OCI-LY3 (cell line): ENCODE results near the gene DDX31.

Source experiments
- H2AFZ ChIP-seq: fragments of 200-600, 300-600 bp; shearing (Covaris generic); 2 replicates; pipeline ENCODE4 v1.6.0; 2014; ENCODE audit warnings: antibody characterized with exemption, low read depth, low read length
- H3K27ac ChIP-seq: fragments of 200-600, 300-600 bp; sonication (generic); 2 replicates; pipeline ENCODE4 v1.5.1; 2014; ENCODE audit warnings: mild to moderate bottlenecking, low read length, moderate library complexity, mixed read lengths
- H3K27me3 ChIP-seq: fragments of 200-600, 300-600 bp; sonication (generic); 2 replicates; pipeline ENCODE4 v1.6.1; 2014; ENCODE audit warnings: low read depth, low read length, mixed read lengths
- H3K36me3 ChIP-seq: fragments of 200-600, 300-600 bp; sonication (generic); replicated peaks from 2 replicates; pipeline ENCODE3; 2014; ENCODE audit warnings: low read depth, low read length, mixed read lengths
- H3K4me1 ChIP-seq: fragments of 300-600, 200-600 bp; sonication (generic); 2 replicates; pipeline ENCODE4 v1.6.1; 2014; ENCODE audit warnings: low read length, mixed read lengths
- H3K4me2 ChIP-seq: fragments of 200-600, 300-600 bp; sonication (generic); 2 replicates; pipeline ENCODE4 v1.6.1; 2014; ENCODE audit warnings: low read length, mixed read lengths
- H3K4me3 ChIP-seq: fragments of 300-600, 200-600 bp; sonication (generic); 2 replicates; pipeline ENCODE4 v1.5.1; 2014; ENCODE audit warnings: antibody characterized with exemption, mild to moderate bottlenecking, low read length, moderate library complexity
- H3K79me2 ChIP-seq: fragments of 300-600, 200-600 bp; shearing (Covaris generic); 2 replicates; pipeline ENCODE4 v1.6.1; 2014; ENCODE audit warnings: mild to moderate bottlenecking, low read length, mixed read lengths
- H3K9ac ChIP-seq: fragments of 300-600, 200-600 bp; shearing (Covaris generic); 2 replicates; pipeline ENCODE4 v1.6.0; 2014; ENCODE audit warnings: mild to moderate bottlenecking, low read length, moderate library complexity
- H3K9me3 ChIP-seq: fragments of 200-600, 300-600 bp; shearing (Covaris generic); 2 replicates; pipeline ENCODE4 v1.6.1; 2014; ENCODE audit warnings: low read length, mixed read lengths; ENCODE audit not compliant: insufficient read depth
- H4K20me1 ChIP-seq: fragments of 200-600, 300-600 bp; sonication (generic); 2 replicates; pipeline ENCODE4 v1.6.1; 2016; ENCODE audit warnings: low read length, mixed read lengths; ENCODE audit not compliant: insufficient read depth
- EZH2phosphoT487 ChIP-seq: fragments of 200-600 bp; shearing (Covaris generic); IDR thresholded peaks from 2 replicates; pipeline ENCODE4 v1.6.1; 2018; ENCODE audit warnings: antibody characterized with exemption, mixed run types, low read depth
- TF ChIP-seq, protein P1 (sequence below): fragments of 200-600, 300-600 bp; sonication (generic); IDR thresholded peaks from 2 replicates; pipeline ENCODE4 v1.5.1; 2014; ENCODE audit warnings: antibody characterized with exemption, low read length, low read depth

Gene DDX31

DNA sequence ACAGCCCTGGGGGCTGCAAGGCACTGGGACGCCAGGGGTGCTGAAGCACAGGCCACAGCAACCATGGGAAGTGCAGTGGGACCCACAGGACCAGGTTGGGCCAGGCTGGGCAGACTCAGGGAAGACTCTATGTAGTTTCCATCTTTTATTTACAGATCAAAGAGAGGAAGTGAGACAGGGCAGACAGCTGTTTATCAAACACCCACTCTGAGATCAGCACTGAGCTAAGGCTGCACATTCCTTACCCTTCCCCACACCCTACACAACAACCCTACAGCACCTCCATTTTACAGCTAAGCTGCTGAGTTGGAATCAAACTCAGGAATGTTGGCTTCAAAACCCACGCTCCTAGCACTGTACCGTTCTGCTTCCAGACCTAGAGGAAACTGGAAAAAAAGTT is 67.6 kb downstream of the DDX31 start:
- no peak overlapping the region for H3K4me3 ChIP-seq
- peaks cover 37% of the 10 kb centered on the region for H3K36me3 ChIP-seq
- H2AFZ ChIP-seq, result no peak overlapping the region
- H3K4me1 ChIP-seq, result no peaks in the 10 kb centered on the region
- H3K27me3 ChIP-seq, result no peaks in the 10 kb centered on the region
- H4K20me1 ChIP-seq, result no peaks in the 10 kb centered on the region
- no peak for TF ChIP-seq EZH2phosphoT487
- TF ChIP-seq, protein P1, sequence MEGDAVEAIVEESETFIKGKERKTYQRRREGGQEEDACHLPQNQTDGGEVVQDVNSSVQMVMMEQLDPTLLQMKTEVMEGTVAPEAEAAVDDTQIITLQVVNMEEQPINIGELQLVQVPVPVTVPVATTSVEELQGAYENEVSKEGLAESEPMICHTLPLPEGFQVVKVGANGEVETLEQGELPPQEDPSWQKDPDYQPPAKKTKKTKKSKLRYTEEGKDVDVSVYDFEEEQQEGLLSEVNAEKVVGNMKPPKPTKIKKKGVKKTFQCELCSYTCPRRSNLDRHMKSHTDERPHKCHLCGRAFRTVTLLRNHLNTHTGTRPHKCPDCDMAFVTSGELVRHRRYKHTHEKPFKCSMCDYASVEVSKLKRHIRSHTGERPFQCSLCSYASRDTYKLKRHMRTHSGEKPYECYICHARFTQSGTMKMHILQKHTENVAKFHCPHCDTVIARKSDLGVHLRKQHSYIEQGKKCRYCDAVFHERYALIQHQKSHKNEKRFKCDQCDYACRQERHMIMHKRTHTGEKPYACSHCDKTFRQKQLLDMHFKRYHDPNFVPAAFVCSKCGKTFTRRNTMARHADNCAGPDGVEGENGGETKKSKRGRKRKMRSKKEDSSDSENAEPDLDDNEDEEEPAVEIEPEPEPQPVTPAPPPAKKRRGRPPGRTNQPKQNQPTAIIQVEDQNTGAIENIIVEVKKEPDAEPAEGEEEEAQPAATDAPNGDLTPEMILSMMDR, result no peak
- no peak overlapping the region for H3K27ac ChIP-seq
- no peaks in the 10 kb centered on the region for H3K9me3 ChIP-seq
- H3K79me2 ChIP-seq, result no peaks in the 10 kb centered on the region
- H3K9ac ChIP-seq, result no peak overlapping the region
- H3K4me2 ChIP-seq, result no peak overlapping the region

DNA sequence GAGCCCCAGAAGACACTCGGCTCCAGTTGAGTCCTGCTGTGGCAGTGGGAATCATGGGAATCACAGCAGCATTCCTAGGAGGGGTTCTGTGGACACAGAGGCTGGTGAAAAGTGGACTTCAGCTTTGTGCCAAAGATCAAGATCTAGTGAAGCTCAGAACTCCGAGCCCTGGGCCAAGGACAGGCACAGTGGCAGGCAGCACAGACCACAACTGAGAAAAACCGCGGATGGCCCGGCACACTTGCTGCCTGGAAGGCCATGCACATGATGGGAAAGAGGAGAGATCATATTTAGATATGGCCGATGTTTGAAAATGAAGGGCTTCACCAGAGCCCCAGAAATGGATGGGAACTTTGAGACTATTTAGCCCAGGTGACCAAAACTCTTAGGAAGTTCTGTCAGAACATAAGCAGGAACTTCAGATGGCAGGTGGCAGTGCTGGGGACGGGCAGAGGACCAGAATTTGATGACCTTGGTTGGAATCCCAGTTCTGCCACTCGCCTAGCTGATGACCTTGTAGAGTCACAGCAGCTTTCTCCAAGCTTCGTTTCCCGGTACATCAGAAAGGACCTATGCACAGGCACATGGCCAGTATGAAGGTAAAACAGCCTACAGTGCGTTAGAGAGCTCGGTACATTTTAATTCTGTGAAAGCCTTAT is 69.3 kb downstream of the DDX31 start:
- peaks cover 36% of the 10 kb centered on the region for H3K36me3 ChIP-seq
- H4K20me1 ChIP-seq, result no peaks in the 10 kb centered on the region
- no peaks in the 10 kb centered on the region for H3K4me1 ChIP-seq

DNA sequence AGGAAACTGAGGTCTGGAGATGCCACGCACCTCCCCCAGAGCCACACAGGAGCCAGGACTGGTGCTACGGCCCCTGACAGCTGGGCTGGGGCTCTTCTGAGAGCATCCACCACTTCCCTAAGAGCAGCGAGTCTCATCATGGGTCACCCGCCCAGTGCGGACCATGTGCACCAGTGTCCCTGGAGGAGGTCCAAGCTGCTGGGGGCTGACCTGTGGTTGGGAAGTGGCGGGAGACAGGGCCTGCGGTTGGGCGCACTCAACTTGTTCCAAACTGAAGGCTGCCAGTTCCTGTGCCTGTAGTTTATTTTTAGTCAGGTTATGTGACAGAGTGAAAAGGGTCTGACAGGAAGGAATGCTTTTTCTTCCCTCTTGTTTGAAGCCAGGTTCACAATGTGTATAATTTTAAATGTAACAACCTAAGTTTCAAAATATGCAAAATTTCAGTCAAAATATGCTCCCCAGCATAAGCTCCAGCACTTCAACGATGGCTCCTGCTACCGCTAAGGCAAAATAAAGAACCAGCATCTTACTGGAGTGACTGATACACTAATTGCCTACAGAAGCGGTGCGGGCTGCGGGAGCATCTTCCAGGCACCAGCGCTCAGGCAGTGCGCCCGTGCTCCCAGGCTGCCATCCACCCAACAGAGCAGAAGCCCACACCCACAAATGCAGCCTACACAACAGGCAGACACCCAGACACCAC is 72.6 kb downstream of the DDX31 start:
- Histone ChIP-seq H3K27ac (no peak overlapping the region), H3K27me3 (no peaks in the 10 kb centered on the region), H4K20me1 (no peaks in the 10 kb centered on the region), H3K4me1 (no peaks in the 10 kb centered on the region), H3K36me3 (peaks cover 26% of the 10 kb centered on the region), H3K79me2 (no peaks in the 10 kb centered on the region), H3K9ac (no peak overlapping the region), H3K4me2 (no peak overlapping the region), H3K4me3 (no peak overlapping the region), H3K9me3 (no peaks in the 10 kb centered on the region), H2AFZ (no peak overlapping the region)
- TF ChIP-seq, protein P1, result no peak
- TF ChIP-seq EZH2phosphoT487, result no peak

More for the DNA sequence above, 69.3 kb downstream of the DDX31 start:
- H3K9ac ChIP-seq, result no peak overlapping the region
- no peak overlapping the region for H3K4me2 ChIP-seq
- no peak overlapping the region for H2AFZ ChIP-seq
- no peak overlapping the region for H3K4me3 ChIP-seq
- H3K9me3 ChIP-seq, result no peaks in the 10 kb centered on the region
- no peaks in the 10 kb centered on the region for H3K79me2 ChIP-seq
- no peak for TF ChIP-seq EZH2phosphoT487
- TF ChIP-seq, protein P1, result no peak
- H3K27me3 ChIP-seq, result no peaks in the 10 kb centered on the region
- no peak overlapping the region for H3K27ac ChIP-seq

DNA sequence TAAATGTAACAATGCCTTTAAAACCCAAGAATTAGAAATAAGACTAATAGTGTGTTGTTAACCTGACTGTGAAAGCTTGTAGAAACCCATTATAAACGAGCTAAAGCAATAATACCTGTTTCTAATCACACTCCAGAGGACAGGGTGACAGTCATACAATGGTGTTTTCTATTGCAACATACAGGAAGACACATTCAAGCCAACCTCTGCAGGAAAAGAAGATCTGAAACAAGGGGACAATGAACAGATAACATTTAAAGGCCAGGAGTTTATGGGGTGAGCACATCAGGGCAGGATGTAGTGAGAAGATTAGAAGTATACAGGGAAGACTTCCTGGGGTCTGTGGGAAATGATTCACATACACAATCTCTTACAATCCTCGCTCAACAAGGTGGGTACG is 73.6 kb downstream of the DDX31 start:
- Histone ChIP-seq H3K79me2 (no peaks in the 10 kb centered on the region), H2AFZ (no peak overlapping the region), H3K36me3 (peaks cover 23% of the 10 kb centered on the region), H3K4me2 (no peak overlapping the region), H3K4me1 (no peaks in the 10 kb centered on the region), H3K9ac (no peak overlapping the region), H3K4me3 (no peak overlapping the region), H3K27me3 (no peaks in the 10 kb centered on the region), H4K20me1 (no peaks in the 10 kb centered on the region), H3K27ac (no peak overlapping the region), H3K9me3 (no peaks in the 10 kb centered on the region)
- TF ChIP-seq EZH2phosphoT487, result no peak
